Dendritic cell treated with granulocyte-macrophage colony-stimulating factor and Interleukin-4, amounts not matched to agents 40 ng/mL and 50 ng/mL, for 4 days (primary cell): ENCODE results near the gene SYT12.

Experiments used
- H3K27ac Mint-ChIP-seq: one replicate; pipeline ENCODE4 v1.8.0; 2022; ENCODE audit warnings: mild to moderate bottlenecking, mixed read lengths
- H3K27me3 Mint-ChIP-seq: one replicate; pipeline ENCODE4 v1.8.0; 2022; ENCODE audit warnings: mild to moderate bottlenecking, mixed read lengths
- H3K36me3 Mint-ChIP-seq: one replicate; pipeline ENCODE4 v1.8.0; 2022; ENCODE audit warnings: low read depth, mixed read lengths
- H3K4me1 Mint-ChIP-seq: one replicate; pipeline ENCODE4 v1.8.0; 2022; ENCODE audit warnings: low read depth, mixed read lengths
- H3K4me3 Mint-ChIP-seq: one replicate; pipeline ENCODE4 v1.8.0; 2022; ENCODE audit warnings: mild to moderate bottlenecking, moderate library complexity, mixed read lengths
- H3K9me3 Mint-ChIP-seq: one replicate; pipeline ENCODE4 v1.8.0; 2022; ENCODE audit warnings: mixed read lengths
- intact Hi-C: fragments of 100-400 bp; cut with micrococcal nuclease; formaldehyde crosslinking; loops from one replicate; pipeline ENCODE4 v1.15.0; 2022

SYT12 gene

GRCh38 chr11:67006029-67006884, 16.7 kb upstream of the SYT12 start:
- Mint-ChIP-seq H3K27ac (no peak overlapping the region), H3K9me3 (no peaks in the 10 kb centered on the region), H3K27me3 (peaks cover 34% of the 10 kb centered on the region), H3K36me3 (no peaks in the 10 kb centered on the region), H3K4me1 (peaks cover 10% of the 10 kb centered on the region), H3K4me3 (no peak overlapping the region)
- intact Hi-C loops = no loop called here

- H3K36me3 Mint-ChIP-seq = no peaks in the 10 kb centered on the region
- no peaks in the 10 kb centered on the region for H3K9me3 Mint-ChIP-seq
- no peak overlapping the region for H3K4me3 Mint-ChIP-seq
- intact Hi-C loops = no loop called here
- H3K27me3 Mint-ChIP-seq = peaks cover 35% of the 10 kb centered on the region
- H3K4me1 Mint-ChIP-seq = peaks cover 10% of the 10 kb centered on the region
- H3K27ac Mint-ChIP-seq = no peak overlapping the region
These were observed 15.8 kb upstream of the SYT12 start for GRCh38 chr11:67007126-67007525.

GRCh38 chr11:67010296-67010905, 12.5 kb upstream of the SYT12 start:
- H3K4me3 Mint-ChIP-seq = no peak overlapping the region
- H3K9me3 Mint-ChIP-seq = no peaks in the 10 kb centered on the region
- H3K36me3 Mint-ChIP-seq = no peaks in the 10 kb centered on the region
- H3K27ac Mint-ChIP-seq = no peak overlapping the region
- peaks cover 10% of the 10 kb centered on the region for H3K4me1 Mint-ChIP-seq
- intact Hi-C loops = no loop called here
- H3K27me3 Mint-ChIP-seq = peaks cover 47% of the 10 kb centered on the region

DNA sequence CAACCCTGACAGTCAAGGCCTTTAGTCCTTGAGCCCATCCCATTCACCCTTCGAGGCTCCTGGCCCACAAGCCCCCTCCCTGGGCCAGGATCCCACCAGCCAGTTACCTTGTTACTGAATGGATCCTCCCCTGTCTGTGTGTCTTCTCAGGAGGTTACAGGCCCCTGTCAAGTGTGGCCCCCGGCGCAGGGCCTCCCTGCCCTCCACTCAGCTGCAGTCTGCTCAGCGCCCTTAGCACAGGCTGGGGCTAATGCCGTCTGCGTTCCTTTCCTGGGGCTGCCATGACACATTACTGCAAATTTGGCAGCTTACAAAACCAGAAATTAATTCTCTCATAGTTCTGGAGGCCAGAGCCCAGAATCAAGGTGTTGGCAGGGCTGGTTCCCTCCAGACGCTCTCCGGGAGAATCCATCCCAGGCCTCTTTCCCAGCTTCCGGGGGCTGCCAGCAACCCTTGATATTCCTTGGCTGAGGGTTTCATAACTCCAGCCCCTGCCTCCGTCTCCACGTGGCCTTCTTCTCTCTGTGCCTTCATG, 9.4 kb upstream of the SYT12 start:
- Mint-ChIP-seq H3K9me3 (no peaks in the 10 kb centered on the region), H3K27me3 (peaks cover 43% of the 10 kb centered on the region), H3K4me1 (no peaks in the 10 kb centered on the region), H3K36me3 (no peaks in the 10 kb centered on the region), H3K27ac (no peak overlapping the region), H3K4me3 (no peak overlapping the region)
- intact Hi-C loops = no loop called here

DNA sequence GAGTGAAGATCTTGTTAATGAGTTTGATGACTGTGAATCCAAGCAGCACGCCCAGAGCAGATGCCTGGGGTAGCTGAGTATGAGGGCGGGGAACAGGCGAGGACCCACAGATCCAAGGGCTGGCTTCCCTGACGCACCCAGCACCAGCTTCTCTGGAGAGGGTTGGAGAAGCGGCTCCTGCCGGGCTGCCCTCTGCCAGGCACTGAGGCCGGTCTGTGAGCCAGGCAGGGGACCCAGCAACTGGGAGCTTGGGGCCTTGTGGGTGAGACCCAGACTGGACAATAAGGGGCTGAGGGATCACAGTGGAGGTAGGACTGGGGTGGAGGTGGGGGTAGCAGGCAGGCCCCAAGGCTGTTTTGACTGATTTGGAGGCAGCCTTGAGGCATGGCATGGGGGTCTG, 8.6 kb upstream of the SYT12 start:
- H3K27me3 Mint-ChIP-seq = peaks cover 48% of the 10 kb centered on the region
- H3K4me1 Mint-ChIP-seq = no peaks in the 10 kb centered on the region
- no peaks in the 10 kb centered on the region for H3K36me3 Mint-ChIP-seq
- H3K9me3 Mint-ChIP-seq = no peaks in the 10 kb centered on the region
- H3K27ac Mint-ChIP-seq = no peak overlapping the region
- intact Hi-C loops = no loop called here
- no peak overlapping the region for H3K4me3 Mint-ChIP-seq

GRCh38 chr11:67015048-67015447, 7.9 kb upstream of the SYT12 start:
- Mint-ChIP-seq H3K4me1 (no peaks in the 10 kb centered on the region), H3K4me3 (no peak overlapping the region), H3K27me3 (peaks cover 50% of the 10 kb centered on the region), H3K27ac (no peak overlapping the region), H3K9me3 (no peaks in the 10 kb centered on the region), H3K36me3 (no peaks in the 10 kb centered on the region)
- intact Hi-C loops = no loop called here

GRCh38 chr11:67016550-67016949, 6.4 kb upstream of the SYT12 start:
- no peak overlapping the region for H3K27ac Mint-ChIP-seq
- intact Hi-C loops = no loop called here

DNA sequence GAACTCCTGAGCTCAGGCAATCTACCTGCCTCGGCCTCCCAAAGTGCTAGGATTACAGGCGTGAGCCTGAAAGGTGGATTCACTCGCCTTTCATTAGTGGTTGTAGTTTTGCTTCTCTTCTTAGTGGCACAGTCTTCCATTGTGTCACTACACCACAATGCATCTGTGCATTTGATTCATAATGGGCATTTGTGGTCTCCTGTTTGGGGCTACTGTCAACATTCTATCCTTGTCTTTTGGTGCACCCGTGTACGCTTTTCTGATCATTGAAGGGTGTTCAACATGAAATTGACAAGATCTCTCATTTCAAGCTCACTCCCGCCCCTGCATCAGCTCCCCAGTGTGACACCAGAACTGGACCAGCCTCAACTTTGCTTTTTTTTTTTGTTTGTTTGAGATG, 2.0 kb upstream of the SYT12 start:
- Mint-ChIP-seq H3K4me1 (peaks cover 10% of the 10 kb centered on the region), H3K27me3 (peaks cover 70% of the 10 kb centered on the region), H3K9me3 (no peaks in the 10 kb centered on the region), H3K4me3 (no peak overlapping the region), H3K36me3 (no peaks in the 10 kb centered on the region), H3K27ac (no peak overlapping the region)
- intact Hi-C loops = no loop called here

More at GRCh38 chr11:67016550-67016949, 6.4 kb upstream of the SYT12 start:
- no peaks in the 10 kb centered on the region for H3K4me1 Mint-ChIP-seq
- H3K4me3 Mint-ChIP-seq = no peak overlapping the region
- no peaks in the 10 kb centered on the region for H3K9me3 Mint-ChIP-seq
- no peaks in the 10 kb centered on the region for H3K36me3 Mint-ChIP-seq
- H3K27me3 Mint-ChIP-seq = peaks cover 59% of the 10 kb centered on the region

- H3K4me3 Mint-ChIP-seq = no peak overlapping the region
- intact Hi-C loops = no loop called here
- H3K4me1 Mint-ChIP-seq = peaks cover 10% of the 10 kb centered on the region
- H3K36me3 Mint-ChIP-seq = no peaks in the 10 kb centered on the region
- no peaks in the 10 kb centered on the region for H3K9me3 Mint-ChIP-seq
- no peak overlapping the region for H3K27ac Mint-ChIP-seq
- peaks cover 84% of the 10 kb centered on the region for H3K27me3 Mint-ChIP-seq
These were observed 497 bp upstream of the SYT12 start for GRCh38 chr11:67022341-67022933.

DNA sequence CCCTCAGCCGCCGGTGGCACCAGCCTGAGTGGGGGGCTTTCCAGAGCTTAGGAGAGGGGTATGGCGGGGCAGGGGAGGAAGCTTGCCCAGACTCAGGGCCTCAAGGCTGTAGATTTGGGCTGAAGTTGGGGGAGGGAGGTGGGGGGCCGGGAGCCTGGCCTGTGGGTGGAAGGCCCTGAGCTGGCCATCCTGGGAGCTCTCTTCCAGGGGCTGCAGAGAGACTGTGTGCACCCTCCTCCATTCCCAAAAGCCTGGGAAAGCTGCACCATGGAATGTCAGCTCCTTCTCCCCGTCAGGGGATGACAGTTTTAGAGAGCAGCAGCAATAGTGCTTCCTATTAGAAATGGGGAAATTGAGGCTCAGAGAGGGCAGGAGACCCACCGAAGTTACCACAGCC, 1.0 kb downstream of the SYT12 start:
- Mint-ChIP-seq H3K27ac (no peak overlapping the region), H3K4me1 (peaks cover 10% of the 10 kb centered on the region), H3K4me3 (no peak overlapping the region), H3K9me3 (no peaks in the 10 kb centered on the region), H3K36me3 (no peaks in the 10 kb centered on the region), H3K27me3 (peaks cover 88% of the 10 kb centered on the region)
- intact Hi-C loops = no loop called here

- peaks cover 10% of the 10 kb centered on the region for H3K4me1 Mint-ChIP-seq
- peaks cover 87% of the 10 kb centered on the region for H3K27me3 Mint-ChIP-seq
- no peaks in the 10 kb centered on the region for H3K36me3 Mint-ChIP-seq
- H3K9me3 Mint-ChIP-seq = no peaks in the 10 kb centered on the region
- H3K4me3 Mint-ChIP-seq = no peak overlapping the region
- H3K27ac Mint-ChIP-seq = no peak overlapping the region
- intact Hi-C loops = no loop called here
These were observed 1.5 kb downstream of the SYT12 start for GRCh38 chr11:67024410-67024809.

- no peak overlapping the region for H3K4me3 Mint-ChIP-seq
- H3K27ac Mint-ChIP-seq = no peak overlapping the region
- peaks cover 87% of the 10 kb centered on the region for H3K27me3 Mint-ChIP-seq
- intact Hi-C loops = no loop called here
- peaks cover 10% of the 10 kb centered on the region for H3K4me1 Mint-ChIP-seq
- H3K36me3 Mint-ChIP-seq = no peaks in the 10 kb centered on the region
- H3K9me3 Mint-ChIP-seq = no peaks in the 10 kb centered on the region
These were observed 2.0 kb downstream of the SYT12 start for GRCh38 chr11:67024966-67025365.

GRCh38 chr11:67025750-67026149, 2.8 kb downstream of the SYT12 start:
- no peaks in the 10 kb centered on the region for H3K36me3 Mint-ChIP-seq
- intact Hi-C loops = no loop called here
- peaks cover 88% of the 10 kb centered on the region for H3K27me3 Mint-ChIP-seq
- H3K9me3 Mint-ChIP-seq = no peaks in the 10 kb centered on the region
- H3K4me3 Mint-ChIP-seq = no peak overlapping the region
- no peak overlapping the region for H3K27ac Mint-ChIP-seq
- peaks cover 10% of the 10 kb centered on the region for H3K4me1 Mint-ChIP-seq

DNA sequence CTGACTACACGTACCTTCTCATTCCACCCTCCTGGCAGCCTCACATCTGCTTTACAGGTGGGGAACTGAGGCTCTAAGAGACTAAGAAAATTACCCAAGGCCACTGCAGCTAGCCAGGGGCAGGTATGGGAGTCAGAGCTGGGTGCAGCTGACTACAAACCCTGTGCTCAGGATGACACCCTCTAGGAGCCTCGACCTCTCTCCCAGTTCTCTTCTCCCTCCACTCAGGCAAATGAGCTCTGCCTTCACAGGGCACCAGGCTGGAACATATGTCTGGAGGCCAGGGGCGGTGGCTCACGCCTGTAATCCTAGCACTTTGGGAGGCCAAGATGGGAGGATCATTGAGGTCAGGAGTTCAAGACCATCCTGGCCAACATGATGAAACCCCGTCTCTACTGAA, 4.0 kb downstream of the SYT12 start:
- intact Hi-C loops = no loop called here
- no peaks in the 10 kb centered on the region for H3K9me3 Mint-ChIP-seq
- no peaks in the 10 kb centered on the region for H3K36me3 Mint-ChIP-seq
- H3K27me3 Mint-ChIP-seq = peaks cover 88% of the 10 kb centered on the region
- H3K4me3 Mint-ChIP-seq = no peak overlapping the region
- peaks cover 10% of the 10 kb centered on the region for H3K4me1 Mint-ChIP-seq
- no peak overlapping the region for H3K27ac Mint-ChIP-seq
